ENCODE measurements around the gene ERH.

Gene ERH

DNA sequence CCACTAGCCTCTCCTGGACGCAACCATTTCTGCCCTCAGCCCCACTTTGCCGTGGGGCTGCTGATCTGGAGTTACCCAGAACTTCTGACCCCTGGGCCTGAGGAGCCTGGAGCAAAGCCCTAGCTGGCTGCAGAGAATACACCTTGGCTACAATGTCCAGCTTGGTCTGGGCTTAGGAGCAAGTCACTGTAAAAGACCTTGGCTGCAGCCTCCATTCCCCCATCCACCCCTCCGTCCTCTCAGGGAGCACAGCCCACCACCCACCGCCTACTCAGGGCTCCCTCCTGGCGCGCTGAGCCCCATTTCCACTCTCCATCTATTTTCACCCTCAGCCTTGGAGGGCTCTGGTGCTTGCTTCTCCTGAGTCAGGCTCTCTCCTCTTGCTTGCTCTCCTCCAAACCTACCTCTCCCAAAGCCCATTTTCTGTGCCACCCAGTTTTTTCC is 42.9 kb downstream of the ERH start:
- DNase-seq, result no peak

DNA sequence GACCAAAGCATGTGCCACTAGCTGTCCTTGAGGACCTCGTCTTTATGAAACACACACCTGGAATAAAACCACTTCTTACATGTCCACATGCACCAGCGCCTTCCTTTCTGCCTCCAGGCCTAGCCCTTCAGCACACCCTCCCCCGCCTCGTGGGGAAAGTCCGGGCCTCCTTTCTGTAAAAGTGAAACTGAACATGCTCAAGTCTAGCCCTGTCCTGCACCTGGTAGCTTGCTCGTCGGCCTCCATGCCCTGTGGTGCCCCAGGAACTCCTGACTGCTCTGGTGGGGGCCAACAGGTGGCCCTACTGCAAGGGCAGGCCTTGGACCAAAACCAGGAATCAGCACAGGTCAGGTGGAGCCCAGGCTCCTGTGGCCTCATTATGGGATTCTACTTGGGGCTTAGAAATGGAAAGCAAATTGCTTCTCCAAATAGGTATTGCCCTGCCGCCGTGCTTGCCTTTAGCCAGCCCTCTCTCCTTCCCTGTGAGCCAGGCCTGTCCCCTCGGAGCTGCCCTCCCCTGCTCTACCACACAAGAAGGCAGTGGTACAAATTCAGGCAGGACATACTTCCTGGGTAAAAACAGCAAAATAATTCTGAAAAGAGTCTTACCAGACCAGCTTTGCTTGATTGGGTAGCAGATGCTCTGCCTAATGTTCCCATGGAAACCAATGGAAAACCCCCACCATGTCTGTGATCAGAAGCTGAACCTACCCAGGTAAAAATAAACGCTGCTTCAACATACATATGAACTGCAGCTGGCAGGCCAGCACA is 43.5 kb downstream of the ERH start:
- no peak for DNase-seq

DNA sequence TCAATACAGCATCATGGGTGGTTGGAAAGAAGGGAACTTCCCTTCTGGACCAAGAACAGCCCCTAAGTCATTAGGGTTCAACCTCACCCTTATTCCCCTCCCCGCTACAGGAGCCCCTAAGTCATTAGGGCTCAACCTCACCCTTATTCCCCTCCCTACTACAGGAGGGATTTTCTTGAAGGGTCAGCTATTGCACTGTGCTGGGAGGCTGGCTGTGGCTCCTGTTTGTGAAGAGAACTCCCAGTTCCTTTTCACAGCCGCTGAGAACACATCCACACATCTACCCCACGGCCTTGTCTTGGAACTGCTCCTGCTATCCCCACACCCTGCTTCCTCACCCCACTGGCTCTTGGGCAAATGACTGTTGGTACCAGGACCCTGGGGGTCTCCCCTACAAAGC is 44.9 kb downstream of the ERH start:
- DNase-seq, result no peak

DNA sequence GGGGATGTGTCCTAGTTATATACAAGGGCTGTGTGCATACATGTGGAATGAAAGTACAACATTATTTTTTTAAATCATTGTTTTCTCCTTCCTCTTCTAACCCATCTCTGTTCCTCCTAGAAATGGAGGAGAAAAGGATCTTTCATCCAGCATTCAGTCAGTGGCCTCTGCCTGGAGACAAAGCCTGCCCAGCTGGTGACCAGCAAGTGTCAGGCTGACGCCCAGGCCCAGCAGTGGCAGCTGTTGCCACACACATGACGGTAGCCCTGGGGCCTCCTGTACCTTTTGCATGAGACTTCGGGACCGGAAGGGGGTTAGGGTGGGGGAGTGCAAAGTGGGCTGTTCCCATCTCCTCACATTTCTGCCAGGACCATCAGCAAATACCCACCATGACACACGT is 46.2 kb downstream of the ERH start:
- DNase-seq, result no peak

DNA sequence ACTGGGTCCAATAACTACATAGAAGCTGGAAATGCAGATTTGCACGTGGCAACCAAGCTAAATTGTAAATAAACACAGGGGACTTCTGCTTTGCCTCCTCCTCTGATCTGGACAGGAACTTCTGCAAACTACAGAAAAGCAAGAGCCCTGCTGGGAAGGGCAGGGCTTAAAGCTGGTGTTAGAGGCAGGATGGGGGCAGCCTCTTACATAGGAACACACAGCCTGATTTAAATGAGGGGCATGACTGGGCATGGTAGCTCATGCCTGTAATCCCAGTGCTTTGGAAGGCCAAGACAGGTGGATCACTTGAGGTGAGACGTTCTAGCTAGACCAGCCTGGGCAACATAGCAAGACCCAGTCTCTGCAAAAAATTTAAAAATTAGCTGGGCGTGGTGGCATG is 46.7 kb downstream of the ERH start:
- DNase-seq, result no peak

DNA sequence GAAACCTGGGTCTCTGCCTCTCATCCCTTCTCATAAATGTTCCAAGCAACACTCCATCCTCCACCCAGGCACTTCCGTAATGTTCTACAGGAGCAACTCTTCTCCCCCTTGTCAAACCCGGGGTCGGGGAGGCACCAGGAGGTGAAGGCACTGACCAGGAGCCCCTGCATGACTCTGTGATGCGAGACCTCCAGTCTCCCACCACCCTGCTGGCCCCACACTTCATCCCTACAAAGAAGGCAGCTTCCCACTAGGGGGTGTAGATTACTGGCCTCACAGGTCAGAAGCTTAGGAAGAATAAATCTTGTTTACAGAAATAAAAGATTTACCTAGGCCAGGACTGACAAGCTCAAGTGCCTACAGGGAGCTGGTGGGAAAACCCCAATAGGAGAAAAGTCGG is 47.2 kb downstream of the ERH start:
- DNase-seq, result no peak

DNA sequence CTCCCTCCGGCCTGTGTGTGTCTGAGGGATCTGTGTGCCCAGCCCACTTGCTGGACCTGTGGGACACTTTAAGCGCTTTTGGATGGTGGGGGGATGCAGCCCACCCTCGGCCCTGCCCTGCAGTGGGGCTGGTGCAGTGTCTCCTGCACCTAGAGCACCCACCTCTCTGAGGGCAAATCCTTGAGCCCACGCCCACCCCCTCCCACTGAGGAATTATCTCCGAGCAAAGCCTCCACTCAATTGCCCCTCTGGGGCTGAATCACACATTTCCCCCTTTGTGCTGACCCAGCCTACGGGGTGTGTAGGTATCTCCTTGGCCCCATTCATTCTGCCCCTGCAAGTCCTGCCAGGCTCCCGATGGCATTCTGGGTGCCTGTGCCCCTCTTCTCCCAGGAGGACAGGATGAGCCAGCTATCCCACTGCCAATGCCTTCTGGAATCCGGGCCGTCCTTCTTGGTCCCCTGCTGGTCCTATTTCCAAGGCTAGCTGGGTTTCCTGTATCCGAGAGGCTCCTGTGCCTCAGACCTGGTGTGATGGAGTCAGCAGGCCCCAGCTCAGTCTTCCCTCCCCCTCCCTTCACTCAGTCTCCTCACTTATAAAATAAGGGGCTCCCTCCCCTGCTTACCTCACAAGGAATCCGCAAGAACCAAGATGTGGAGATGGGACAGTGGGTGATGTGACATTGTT is 48.9 kb downstream of the ERH start:
- DNase-seq, result no peak

DNA sequence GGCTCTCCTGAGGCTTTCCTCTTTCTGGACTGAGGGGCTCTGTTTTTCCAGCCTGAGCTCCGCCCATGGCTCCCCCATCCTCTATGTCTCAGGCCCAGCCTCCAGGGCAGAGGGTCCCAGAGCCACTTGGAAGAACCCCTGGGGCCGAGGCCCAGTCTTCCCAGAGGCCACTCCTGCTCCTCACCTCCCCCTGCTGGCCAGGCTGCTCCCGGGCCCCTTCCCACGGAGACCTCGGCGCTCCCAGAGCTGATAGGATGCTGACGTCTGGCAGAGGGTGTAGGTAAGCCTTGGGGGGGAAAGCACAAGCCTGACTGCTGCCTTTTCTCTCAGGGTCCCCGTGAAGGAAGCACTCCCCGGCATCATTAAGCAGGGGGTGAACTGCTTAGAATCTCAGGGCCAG is 51.4 kb downstream of the ERH start:
- no peak for DNase-seq

DNA sequence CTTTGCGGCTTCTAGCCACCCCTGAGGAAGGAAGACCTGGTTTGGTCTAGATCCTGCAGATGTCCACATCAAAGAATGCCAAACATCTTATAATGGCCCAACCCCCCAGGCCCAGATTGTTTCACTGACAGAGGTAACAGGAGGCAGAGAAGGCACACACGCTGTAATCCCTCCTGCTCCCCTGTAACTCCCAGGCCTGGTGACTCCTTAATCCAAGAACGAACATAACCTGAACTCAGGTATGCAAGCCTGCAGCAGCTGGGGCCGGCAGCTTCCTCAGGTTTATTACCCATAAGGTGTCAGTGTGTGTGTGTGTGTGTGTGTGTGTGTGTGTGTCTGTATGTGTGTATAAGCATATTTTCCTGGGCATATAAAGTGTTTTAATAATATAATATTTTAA is 52.7 kb downstream of the ERH start:
- no peak for DNase-seq

DNA sequence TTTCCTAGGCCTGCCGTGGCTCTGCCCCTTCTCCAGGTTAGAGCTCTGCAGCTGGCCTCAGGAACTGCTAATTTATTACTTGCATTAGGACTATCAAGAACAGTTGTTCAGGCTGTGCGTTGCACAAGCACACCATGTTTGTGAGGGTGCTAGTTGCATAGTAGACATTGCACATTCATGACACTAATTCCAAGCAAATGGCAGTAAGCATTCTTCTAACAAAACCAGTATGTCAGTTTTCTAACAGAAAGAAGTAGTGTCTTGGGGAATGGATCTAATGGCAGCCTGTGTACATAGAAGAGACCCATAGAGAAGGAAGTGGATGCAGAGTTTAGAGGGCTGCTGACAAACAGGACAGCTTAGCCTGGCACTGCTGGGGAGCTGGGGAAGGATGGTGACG is 53.9 kb downstream of the ERH start:
- no peak for DNase-seq

DNA sequence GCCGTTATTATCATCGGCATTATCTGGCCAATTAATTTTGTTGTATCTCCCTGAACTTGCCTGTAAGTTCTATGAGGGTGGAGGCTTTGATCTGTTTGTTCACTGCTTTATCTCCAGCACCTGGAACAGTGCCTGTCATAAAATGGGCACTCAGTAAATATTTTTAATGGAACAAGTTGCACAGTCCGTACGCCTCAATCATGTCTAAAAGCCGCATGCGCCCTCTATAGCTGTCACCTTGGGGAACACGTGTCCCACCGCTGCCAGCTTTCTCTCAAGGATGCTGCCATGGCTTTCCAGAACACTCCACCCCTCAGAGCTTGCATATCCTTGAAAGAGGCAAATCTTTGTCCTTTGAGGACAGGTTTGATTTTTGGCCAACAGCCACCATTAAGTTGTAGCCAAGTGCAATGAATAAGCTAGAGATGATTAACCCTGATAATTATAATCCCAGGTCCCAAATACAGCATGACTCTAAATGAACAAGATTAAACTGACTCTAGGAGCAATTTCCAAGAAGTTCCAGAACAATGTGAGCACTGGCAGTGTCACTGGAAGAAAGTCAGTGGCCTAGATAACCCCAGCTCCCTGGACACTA is 55.1 kb downstream of the ERH start:
- DNase-seq, result no peak

DNA sequence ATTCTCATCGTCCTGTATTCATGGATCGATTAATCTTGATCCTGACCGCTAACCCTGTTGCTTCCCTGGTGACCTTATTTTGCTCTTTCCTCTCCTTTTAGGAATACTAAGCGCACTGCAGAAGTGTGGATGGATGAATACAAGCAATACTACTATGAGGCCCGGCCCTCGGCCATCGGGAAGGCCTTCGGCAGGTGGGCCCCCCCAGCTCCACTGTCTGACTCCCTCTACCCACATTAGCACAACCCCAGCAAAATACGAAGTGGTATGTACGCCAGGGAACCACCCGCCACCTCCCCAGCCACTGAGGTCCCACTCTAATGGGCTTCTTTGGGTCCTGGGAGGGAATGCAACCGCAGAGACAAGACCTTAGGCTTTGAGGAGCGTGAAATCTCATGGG is 58.7 kb downstream of the ERH start:
- no peak for DNase-seq

DNA sequence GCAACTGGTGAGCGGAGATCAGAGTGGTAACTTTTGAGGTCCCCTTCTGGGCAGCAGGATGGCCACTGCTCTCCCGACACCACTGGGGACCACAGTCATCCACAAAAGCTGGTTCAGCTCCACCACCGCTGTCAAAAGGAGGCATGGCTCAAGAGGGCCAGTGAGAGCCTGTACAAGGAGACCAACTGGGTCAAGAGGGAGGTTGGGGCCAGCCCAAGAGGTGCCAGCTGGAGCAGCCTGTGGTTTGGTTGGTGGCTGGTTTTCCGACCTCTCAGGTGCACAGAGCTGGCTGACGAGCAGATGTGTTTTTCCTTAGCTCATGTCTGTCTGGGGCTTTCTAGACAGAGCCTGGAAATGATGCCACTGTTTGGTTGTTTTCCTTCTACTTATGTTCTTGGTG is 60.1 kb downstream of the ERH start:
- no peak for DNase-seq

DNA sequence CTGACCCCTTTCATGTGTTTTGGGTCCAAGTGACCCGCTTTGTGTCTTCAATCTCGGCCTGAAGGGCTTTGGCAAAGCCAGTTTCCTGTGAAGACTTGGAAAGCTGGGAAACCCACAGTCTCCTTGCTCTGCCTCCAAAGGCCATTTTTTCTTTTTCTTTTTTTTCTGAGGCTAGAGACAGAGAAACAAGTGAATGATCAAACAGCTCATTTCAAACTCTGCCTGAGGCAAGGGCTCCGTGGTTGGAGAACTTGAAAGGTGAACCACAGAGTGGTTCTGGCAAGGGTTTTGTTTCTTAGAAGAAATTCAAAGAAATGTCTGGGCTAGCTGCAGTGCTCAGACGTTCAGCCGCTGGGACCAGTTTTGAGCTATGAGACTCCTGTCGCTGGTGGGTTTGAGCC is 62.7 kb downstream of the ERH start:
- DNase-seq, result no peak

DNA sequence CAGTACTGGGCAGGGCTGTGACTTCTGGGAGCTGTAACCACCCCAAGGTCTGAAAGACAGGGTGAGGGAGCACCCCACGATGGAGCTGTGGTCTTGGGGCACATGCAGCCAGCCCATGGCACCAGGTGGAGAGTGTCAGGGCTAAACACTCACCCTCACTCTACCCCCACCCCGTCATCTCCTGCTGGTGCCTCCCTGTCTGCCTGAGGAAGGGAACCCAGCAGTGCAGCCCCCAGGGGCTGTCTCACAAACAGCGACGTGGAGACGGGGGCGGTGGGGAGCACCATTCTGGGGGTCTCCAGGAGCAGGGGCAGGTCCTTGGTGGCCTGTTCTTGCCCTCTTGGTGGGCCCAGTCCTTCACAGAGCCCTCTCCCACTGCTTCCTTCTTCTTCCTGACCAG is 63.5 kb downstream of the ERH start:
- DNase-seq, result no peak

DNA sequence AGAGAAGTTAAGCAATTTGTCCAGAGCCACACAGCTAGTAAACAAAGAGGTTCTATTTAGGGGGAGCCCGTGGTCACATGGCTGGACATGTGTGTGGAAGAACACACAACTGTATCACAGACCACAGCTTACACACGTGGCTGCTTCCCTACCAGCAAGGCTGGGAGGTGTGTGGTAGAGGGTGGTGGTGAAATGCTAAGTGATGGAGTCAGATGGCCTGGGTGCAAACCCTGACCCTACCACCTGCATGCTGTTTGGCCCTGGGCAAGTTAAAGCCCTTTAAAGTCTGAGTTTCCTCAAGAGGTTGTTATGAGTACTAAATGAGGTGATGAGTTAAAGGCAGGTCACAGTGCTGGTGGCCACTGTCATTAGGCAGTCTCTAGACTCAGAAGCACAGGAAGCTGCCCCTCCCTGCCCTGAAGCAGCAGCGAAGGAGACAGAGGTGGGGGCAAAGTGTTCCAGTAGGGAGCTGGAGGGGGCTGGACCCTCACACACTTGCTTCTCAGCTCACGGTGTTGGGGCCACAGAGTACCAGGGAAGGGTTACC is 64.2 kb downstream of the ERH start:
- no peak for DNase-seq

DNA sequence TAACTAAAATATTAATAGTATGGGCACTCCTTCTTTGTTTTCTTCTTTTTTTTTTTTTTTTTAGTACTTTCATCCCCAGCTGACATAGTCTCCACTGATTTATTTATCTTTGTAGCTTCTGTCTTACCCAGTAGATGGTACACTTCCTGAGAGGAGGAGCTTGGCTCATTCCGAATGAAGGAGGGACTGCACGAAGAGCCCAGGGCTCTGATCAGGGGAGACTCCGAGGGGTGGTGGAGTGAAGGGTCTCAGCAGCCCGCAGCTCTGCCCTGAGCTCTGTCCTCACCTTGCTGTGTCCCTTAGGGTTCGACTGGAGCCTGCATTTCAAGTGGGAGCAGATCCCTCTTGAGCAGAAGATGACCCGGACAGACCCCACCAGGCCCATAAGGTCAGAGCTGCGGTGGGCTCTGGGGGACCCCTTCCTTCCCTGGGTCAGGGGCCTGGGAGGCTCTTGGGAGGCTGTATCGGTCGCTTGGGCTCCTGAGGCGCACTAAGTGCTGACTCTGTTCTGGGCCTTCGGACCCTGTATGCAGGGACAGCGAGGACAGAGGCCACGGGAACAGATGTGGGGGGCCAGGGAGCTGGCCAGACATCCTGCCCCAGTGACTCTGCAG is 65.2 kb downstream of the ERH start:
- DNase-seq, result no peak

DNA sequence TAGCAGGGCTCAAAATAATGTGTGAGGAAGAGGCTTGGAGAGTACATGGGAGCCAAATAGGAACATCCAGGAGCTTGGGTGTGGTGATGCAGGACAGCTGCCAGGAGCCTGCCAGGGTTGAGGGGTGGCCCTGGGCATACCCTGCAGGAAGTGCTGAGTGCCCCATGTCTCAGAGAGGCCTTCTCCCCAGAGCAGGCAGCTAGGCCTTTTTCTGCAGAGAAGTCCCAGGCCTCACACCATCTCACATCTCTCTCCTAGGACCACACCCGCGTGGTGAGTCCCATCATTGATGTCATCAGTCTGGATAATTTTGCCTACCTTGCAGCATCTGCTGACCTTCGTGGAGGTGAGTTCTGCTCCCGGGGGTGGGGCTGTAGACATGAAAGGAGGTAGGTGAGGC is 66.9 kb downstream of the ERH start:
- no peak for DNase-seq

Data from femur (tissue), 1 donor.